Mesodermal cell (in vitro differentiated cells): ENCODE results near the gene ZSWIM5.
"Not testable (repeated sequence)": the region's sequence is repeated elsewhere in the genome, so short reads cannot be mapped to it uniquely, and the experiment has no call there.

ENCODE experiments used
- H3K27ac ChIP-seq: 2 replicates; pipeline ENCODE4 v1.7.0; 2013; ENCODE audit warnings: mild to moderate bottlenecking, low read depth, low read length, moderate library complexity; ENCODE audit not compliant: severe bottlenecking
- H3K36me3 ChIP-seq: 2 replicates; pipeline ENCODE4 v1.7.1; 2013; ENCODE audit warnings: mild to moderate bottlenecking, low read length, moderate library complexity; ENCODE audit not compliant: control insufficient read depth, insufficient read depth
- H3K4me1 ChIP-seq: one replicate; pipeline ENCODE4 v1.7.1; 2013; ENCODE audit warnings: mild to moderate bottlenecking, low read length; ENCODE audit not compliant: insufficient read depth, control insufficient read depth, poor library complexity, severe bottlenecking
- H3K4me3 ChIP-seq: 2 replicates; pipeline ENCODE4 v1.7.0; 2013; ENCODE audit warnings: low read length, control low read depth, mild to moderate bottlenecking; ENCODE audit not compliant: insufficient read depth, poor library complexity, severe bottlenecking; ENCODE audit errors: extremely low read depth
- H3K9me3 ChIP-seq: 2 replicates; pipeline ENCODE4 v1.7.1; 2013; ENCODE audit warnings: mild to moderate bottlenecking, low read length, moderate library complexity; ENCODE audit not compliant: control insufficient read depth
- WGBS, 2 experiments: methylation state at CpG; one replicate each; pipeline ENCODE4 v1.1.5; 2013; ENCODE audit warnings: missing lambda C conversion rate in 2 of 2; ENCODE audit not compliant: insufficient coverage in 2 of 2; 5-methylcytosine and 5-hydroxymethylcytosine counted together

ZSWIM5 gene

GRCh38 chr1:45003741-45004140 is 202.7 kb downstream of the ZSWIM5 start:
- H3K27ac ChIP-seq = no peak overlapping the region
- WGBS, 2 experiments = 96 to 97% methylated on average over 11 of the region's 14 CpGs
- peaks cover 57% of the 10 kb centered on the region for H3K36me3 ChIP-seq
- H3K9me3 ChIP-seq = no peaks in the 10 kb centered on the region
- no peaks in the 10 kb centered on the region for H3K4me1 ChIP-seq
- no peak overlapping the region for H3K4me3 ChIP-seq

GRCh38 chr1:45002650-45003645 is 203.5 kb downstream of the ZSWIM5 start:
- 95 to 96% methylated on average over 15 to 17 of the region's 17 CpGs for WGBS, 2 experiments
- peaks cover 49% of the 10 kb centered on the region for H3K36me3 ChIP-seq
- H3K27ac ChIP-seq = no peak overlapping the region
- no peaks in the 10 kb centered on the region for H3K4me1 ChIP-seq
- H3K4me3 ChIP-seq = no peak overlapping the region
- H3K9me3 ChIP-seq = no peaks in the 10 kb centered on the region

GRCh38 chr1:45001576-45001975 is 204.8 kb downstream of the ZSWIM5 start:
- peaks cover 35% of the 10 kb centered on the region for H3K36me3 ChIP-seq
- 92 to 93% methylated on average over 4 to 5 of the region's 8 CpGs for WGBS, 2 experiments
- H3K27ac ChIP-seq, H3K9me3 ChIP-seq, H3K4me1 ChIP-seq, H3K4me3 ChIP-seq: not testable (repeated sequence)

GRCh38 chr1:45001011-45001481 is 205.4 kb downstream of the ZSWIM5 start:
- no peaks in the 10 kb centered on the region for H3K4me1 ChIP-seq
- H3K4me3 ChIP-seq = no peak overlapping the region
- H3K36me3 ChIP-seq = peaks cover 34% of the 10 kb centered on the region
- H3K27ac ChIP-seq = no peak overlapping the region
- no peaks in the 10 kb centered on the region for H3K9me3 ChIP-seq
- 96 to 98% methylated on average over 4 to 6 of the region's 7 CpGs for WGBS, 2 experiments

- WGBS, 2 experiments = 75% methylated on average over 1 of the region's 3 CpGs; no CpG with 5 or more reads in 1 of the 2 experiments
- Histone ChIP-seq H3K27ac (no peak overlapping the region), H3K4me3 (no peak overlapping the region), H3K4me1 (no peaks in the 10 kb centered on the region), H3K9me3 (no peaks in the 10 kb centered on the region), H3K36me3 (peaks cover 16% of the 10 kb centered on the region)
These were observed 207.2 kb downstream of the ZSWIM5 start for GRCh38 chr1:44999232-44999631.

GRCh38 chr1:44995467-44996238 is 210.8 kb downstream of the ZSWIM5 start:
- WGBS, 2 experiments = 91% methylated on average over 5 of the region's 7 CpGs
- Histone ChIP-seq H3K9me3 (no peaks in the 10 kb centered on the region), H3K36me3 (no peaks in the 10 kb centered on the region), H3K4me1 (no peaks in the 10 kb centered on the region), H3K27ac (no peak overlapping the region), H3K4me3 (no peak overlapping the region)

GRCh38 chr1:44994309-44994898 is 212.0 kb downstream of the ZSWIM5 start:
- no peak overlapping the region for H3K4me3 ChIP-seq
- no peaks in the 10 kb centered on the region for H3K4me1 ChIP-seq
- H3K36me3 ChIP-seq = no peaks in the 10 kb centered on the region
- H3K27ac ChIP-seq = no peak overlapping the region
- 82 to 86% methylated on average over 4 of the region's 7 CpGs for WGBS, 2 experiments
- no peaks in the 10 kb centered on the region for H3K9me3 ChIP-seq

GRCh38 chr1:44988531-44989156 is 217.8 kb downstream of the ZSWIM5 start:
- Histone ChIP-seq H3K27ac (no peak overlapping the region), H3K4me3 (no peak overlapping the region), H3K36me3 (no peaks in the 10 kb centered on the region), H3K9me3 (no peaks in the 10 kb centered on the region), H3K4me1 (no peaks in the 10 kb centered on the region)
- 93 to 95% methylated on average over 19 to 20 of the region's 24 CpGs for WGBS, 2 experiments

GRCh38 chr1:44985747-44986359 is 220.6 kb downstream of the ZSWIM5 start:
- no peak overlapping the region for H3K27ac ChIP-seq
- 17 to 20% methylated on average over 13 to 16 of the region's 19 CpGs for WGBS, 2 experiments
- H3K36me3 ChIP-seq = peaks cover 1% of the 10 kb centered on the region
- H3K4me3 ChIP-seq = peak overlapping the region; percentile 82
- no peaks in the 10 kb centered on the region for H3K9me3 ChIP-seq
- H3K4me1 ChIP-seq = no peaks in the 10 kb centered on the region

- peaks cover 67% of the 10 kb centered on the region for H3K36me3 ChIP-seq
- not testable (repeated sequence) for H3K4me1 ChIP-seq, H3K27ac ChIP-seq, H3K9me3 ChIP-seq, H3K4me3 ChIP-seq
- 89 to 95% methylated on average over 3 to 4 of the region's 4 CpGs for WGBS, 2 experiments
These were observed 229.0 kb downstream of the ZSWIM5 start for GRCh38 chr1:44977372-44977771.
